K562 (cell line): ENCODE data around the gene TAF1D. TPM values are rescaled to one million over a fixed set of nuclear protein-coding genes. Genes with fewer than 3 reads are reported as not detected.

ENCODE experiments used
- ATAC-seq: fragments of 200-7000 bp; cut with Tn5 transposase; 3 replicates; pipeline ENCODE4 v1.9.1; 2020; ENCODE audit warnings: moderate library complexity
- BruUV-seq: library from RNA; stranded (reverse); fragments of 400-500 nt; replicated peaks from 2 replicates; lab custom pipeline; 2021; lab: Mats Ljungman, UMichigan
- CTCF ChIA-PET: fragments of 300-600 bp; formaldehyde crosslinking; extraction: SDS; loops from one replicate; lab custom pipeline; 2021; ENCODE audit warnings: low intra/inter-chr PET ratio; lab: Yijun Ruan, JAX
- POLR2A ChIA-PET: fragments of 300-600, 350-650 bp; sonication (Branson Sonifier 250); formaldehyde crosslinking; extraction: SDS; loops from one replicate; lab custom pipeline; 2021; ENCODE audit warnings: antibody characterized with exemption, inconsistent platforms; lab: Yijun Ruan, JAX
- DNase-seq, 4 experiments: peaks; one replicate each; pipeline versions ENCODE4 v3.0.0 to v3.0.0-alpha.2; 2011 to 2018; ENCODE audit warnings: low spot score in 3 of 4, mixed read lengths in 3 of 4; ENCODE audit errors: extremely low read depth in 1 of 4
- FAIRE-seq: peaks from 2 replicates; lab custom pipeline; 2011; peaks lifted over from hg19 to GRCh38; lab: Jason Lieb, UNC
- H2AFZ ChIP-seq: 2 replicates; pipeline ENCODE4 v1.6.0; 2011; ENCODE audit warnings: low read depth, low read length, control low read depth, inconsistent platforms
- H3K27ac ChIP-seq: fragments of 200-600 bp; 3 replicates; pipeline ENCODE4 v1.8.0; 2011; ENCODE audit warnings: low read depth, mild to moderate bottlenecking, control low read depth, inconsistent platforms, low read length, moderate library complexity, mixed read lengths; ENCODE audit errors: extremely low read depth
- H3K27me3 ChIP-seq, 2 experiments: fragments of 300-600 bp in 1 of 2; 2 replicates in 1 of 2; 3 replicates in 1 of 2; pipeline versions ENCODE4 v1.6.0 to v1.8.0; 2011; ENCODE audit warnings: inconsistent platforms in 2 of 2, low read length in 2 of 2, mild to moderate bottlenecking in 1 of 2, mixed read lengths in 1 of 2, moderate library complexity in 1 of 2; ENCODE audit not compliant: control insufficient read depth in 2 of 2, insufficient read depth in 2 of 2
- H3K36me3 ChIP-seq: fragments of 300-600 bp; 3 replicates; pipeline ENCODE4 v1.8.0; 2011; ENCODE audit warnings: mild to moderate bottlenecking, low read length, inconsistent platforms; ENCODE audit not compliant: control insufficient read depth, insufficient read depth
- H3K4me1 ChIP-seq, 2 experiments: fragments of 200-600 bp in 1 of 2; replicated peaks in 1 of 2; 2 replicates in 1 of 2; 3 replicates in 1 of 2; pipeline versions ENCODE4 v1.5.1 to v1.8.0; 2011; ENCODE audit warnings: inconsistent platforms in 2 of 2, low read length in 2 of 2, mild to moderate bottlenecking in 1 of 2, mixed read lengths in 1 of 2, moderate library complexity in 1 of 2; ENCODE audit not compliant: control insufficient read depth in 2 of 2, insufficient read depth in 2 of 2
- H3K4me2 ChIP-seq: 2 replicates; pipeline ENCODE4 v1.6.1; 2011; ENCODE audit warnings: low read length, control low read depth, inconsistent platforms, mixed read lengths; ENCODE audit not compliant: insufficient read depth
- H3K4me3 ChIP-seq: fragments of 200-600 bp; sonication (generic), shearing (Covaris generic); 2 replicates; pipeline ENCODE4 v1.5.1; 2016; ENCODE audit warnings: control low read depth, inconsistent platforms
- H3K79me2 ChIP-seq: fragments of 200-600 bp; 3 replicates; pipeline ENCODE4 v1.8.0; 2011; ENCODE audit warnings: low read length, inconsistent platforms; ENCODE audit not compliant: control insufficient read depth, insufficient read depth
- H3K9ac ChIP-seq, 2 experiments: 2 replicates each; pipeline versions ENCODE4 v1.6.0 to v1.6.1; 2011; ENCODE audit warnings: low read depth in 2 of 2, low read length in 2 of 2, control low read depth in 1 of 2, inconsistent platforms in 1 of 2, mild to moderate bottlenecking in 1 of 2, mixed read lengths in 1 of 2; ENCODE audit not compliant: insufficient read depth in 1 of 2
- H3K9me1 ChIP-seq: one replicate; pipeline ENCODE4 v1.6.0; 2011; ENCODE audit warnings: inconsistent platforms, mild to moderate bottlenecking, low read length, moderate library complexity; ENCODE audit not compliant: control insufficient read depth, insufficient read depth
- H3K9me3 ChIP-seq: replicated peaks from 2 replicates; pipeline ENCODE4 v1.5.1; 2011; ENCODE audit warnings: low read depth, low read length, inconsistent platforms; ENCODE audit not compliant: control insufficient read depth, insufficient read depth
- H4K20me1 ChIP-seq: replicated peaks from 2 replicates; pipeline ENCODE4 v1.6.1; 2011; ENCODE audit warnings: low read length, inconsistent platforms, mixed read lengths; ENCODE audit not compliant: control insufficient read depth, insufficient read depth
- ATF7 ChIP-seq: fragments of 450-650 bp; IDR thresholded peaks from 2 replicates; pipeline ENCODE4 v1.7.1; 2014; ENCODE audit warnings: mild to moderate bottlenecking, moderate library complexity
- CCNT2 ChIP-seq: IDR thresholded peaks from 2 replicates; pipeline ENCODE4 v1.6.1; 2011; ENCODE audit warnings: borderline replicate concordance, low read depth, mild to moderate bottlenecking, moderate library complexity, mixed read lengths, low read length; ENCODE audit not compliant: insufficient read length; ENCODE audit errors: extremely low read depth
- ELF2 ChIP-seq: fragments of 250-450 bp; sonication (Bioruptor Pico); IDR thresholded peaks from 2 replicates; pipeline ENCODE4 v1.5.0; 2021; ENCODE audit warnings: mild to moderate bottlenecking
- HDAC8 ChIP-seq: fragments of 450-650 bp; IDR thresholded peaks from 2 replicates; pipeline ENCODE4 v1.6.1; 2016; ENCODE audit warnings: mild to moderate bottlenecking, missing genetic modification characterization, moderate library complexity, missing compliant biosample characterization
- POLR2A ChIP-seq: fragments of 450-650 bp; conservative IDR thresholded peaks from 2 replicates; pipeline ENCODE4 v1.6.1; 2016
- RAD21 ChIP-seq, 2 experiments: fragments of 250-450 bp in 1 of 2; fragments of 450-650 bp in 1 of 2; sonication (Bioruptor Pico) in 1 of 2; formaldehyde crosslinking in 1 of 2; IDR thresholded peaks in 1 of 2; conservative IDR thresholded peaks in 1 of 2; 2 replicates each; pipeline versions ENCODE4 v1.4.0 to v1.8.0; 2020 to 2022; ENCODE audit warnings: mild to moderate bottlenecking in 2 of 2, moderate library complexity in 1 of 2
- RBM22 ChIP-seq: fragments of 200-400 bp; formaldehyde crosslinking; IDR thresholded peaks from 2 replicates; pipeline ENCODE4 v1.6.1; 2018; ENCODE audit warnings: low read length, low read depth; ENCODE audit not compliant: poor library complexity, severe bottlenecking
- SMARCA5 ChIP-seq: fragments of 450-650 bp; IDR thresholded peaks from 2 replicates; pipeline ENCODE4 v1.6.1; 2016
- TAL1 ChIP-seq: fragments of 450-650 bp; IDR thresholded peaks from 2 replicates; pipeline ENCODE4 v1.6.1; 2016; ENCODE audit warnings: mild to moderate bottlenecking
- U2AF2 ChIP-seq: fragments of 200-400 bp; formaldehyde crosslinking; optimal IDR thresholded peaks from 2 replicates; pipeline ENCODE3; 2017; ENCODE audit warnings: low read depth, mild to moderate bottlenecking, low read length
- ZNF282 ChIP-seq: sonication (generic); formaldehyde crosslinking; IDR thresholded peaks from 2 replicates; pipeline ENCODE4 v1.8.1; 2023; ENCODE audit warnings: missing genetic modification reagents
- ZNF644 ChIP-seq: fragments of 200-800 bp; sonication (Bioruptor generic); IDR thresholded peaks from 2 replicates; pipeline ENCODE4 v1.6.1; 2016; ENCODE audit warnings: low read depth, missing genetic modification characterization, missing compliant biosample characterization
- WGBS: fragments of 100-300 bp; shearing (Covaris generic); methylation state at CpG from one replicate; pipeline ENCODE4 v1.1.6; 2016; ENCODE audit warnings: low coverage, mixed read lengths; ENCODE audit not compliant: insufficient coverage; ENCODE audit errors: missing lambda C conversion rate; 5-methylcytosine and 5-hydroxymethylcytosine counted together
- in situ Hi-C: fragments of 300-500 bp; cut with MboI; formaldehyde crosslinking; loops from 4 replicates; pipeline ENCODE4 v1.15.0; 2018; ENCODE audit warnings: inconsistent platforms, mixed read lengths
- intact Hi-C: fragments of 100-400 bp; cut with micrococcal nuclease; formaldehyde crosslinking; loops from 2 replicates; pipeline ENCODE4 v1.14.2; 2022
- polyA plus RNA-seq, 8 experiments: library from polyadenylated mRNA; depleted of rRNA in 4 of 8; stranded (reverse) in 5 of 8; unstranded in 3 of 8; fragments of >200 nt; fragmentation: Nextera tagmentation in 2 of 8; fragmentation: Illumina TruSeq in 1 of 8; extraction: Ambion mirVana in 2 of 8; extraction: Trizol in 1 of 8; gene quantifications; 2 replicates each; pipeline versions ENCODE4 v1.2.1 to v1.2.3, GENCODE V29; 2011 to 2014; ENCODE audit warnings: inconsistent platforms in 1 of 8, missing spikeins in 1 of 8
- total RNA-seq, 7 experiments: library from RNA; depleted of rRNA in 6 of 7; stranded (reverse); fragments of >200 nt in 6 of 7; fragmentation: Illumina TruSeq in 2 of 7; extraction: Trizol in 2 of 7; gene quantifications; 2 replicates each; pipeline versions ENCODE4 v1.2.1 to v1.2.3, GENCODE V29; 2011 to 2021; ENCODE audit warnings: low replicate concordance in 1 of 7
- TF ChIP-seq, protein P1 (sequence below): fragments of 250-450 bp; sonication (Bioruptor Pico); IDR thresholded peaks from 2 replicates; pipeline ENCODE4 v1.5.0; 2021
- TF ChIP-seq, protein P2 (sequence below): sonication (generic); formaldehyde crosslinking; IDR thresholded peaks from 2 replicates; pipeline ENCODE4 v1.8.0; 2022; ENCODE audit warnings: missing genetic modification reagents, mild to moderate bottlenecking, borderline replicate concordance

TAF1D gene
- total and polyA plus RNA-seq, 9 of the 15 experiments (the other 6 are each of a cell fraction or from before 2014, with no cell fraction given), result 122 to 347 (median 250) TPM

DNA sequence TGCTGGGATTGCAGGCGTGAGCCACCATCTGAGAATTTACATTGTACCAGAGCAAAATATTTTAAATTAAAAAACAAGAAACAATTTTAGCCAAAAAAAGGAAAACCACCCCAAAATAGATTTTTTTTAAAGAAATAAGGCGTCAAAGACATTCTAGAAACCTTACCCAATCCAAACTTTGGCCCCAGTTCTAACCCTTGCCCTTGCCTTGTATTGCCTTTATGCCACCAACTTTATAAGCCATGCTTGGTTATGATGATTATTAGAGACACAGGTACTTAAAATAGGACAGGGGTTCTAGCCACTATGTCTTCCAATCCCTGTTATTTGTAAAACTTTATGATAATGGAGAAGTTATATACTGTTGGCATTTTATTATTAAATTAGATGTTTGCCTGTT is 11.9 kb upstream of the TAF1D start (continued):
- no peak for TF ChIP-seq RAD21 (CRISPR knock-in tag; conservative IDR thresholded peaks at IDR 0.05 in 1 of 2, IDR thresholded peaks at IDR 0.05 in 1 of 2)
- TF ChIP-seq HDAC8 (tag), result no peak
- TF ChIP-seq, protein P1, sequence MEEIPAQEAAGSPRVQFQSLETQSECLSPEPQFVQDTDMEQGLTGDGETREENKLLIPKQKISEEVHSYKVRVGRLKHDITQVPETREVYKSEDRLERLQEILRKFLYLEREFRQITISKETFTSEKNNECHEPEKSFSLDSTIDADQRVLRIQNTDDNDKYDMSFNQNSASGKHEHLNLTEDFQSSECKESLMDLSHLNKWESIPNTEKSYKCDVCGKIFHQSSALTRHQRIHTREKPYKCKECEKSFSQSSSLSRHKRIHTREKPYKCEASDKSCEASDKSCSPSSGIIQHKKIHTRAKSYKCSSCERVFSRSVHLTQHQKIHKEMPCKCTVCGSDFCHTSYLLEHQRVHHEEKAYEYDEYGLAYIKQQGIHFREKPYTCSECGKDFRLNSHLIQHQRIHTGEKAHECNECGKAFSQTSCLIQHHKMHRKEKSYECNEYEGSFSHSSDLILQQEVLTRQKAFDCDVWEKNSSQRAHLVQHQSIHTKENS (CRISPR knock-in tag), result no peak
- no peak for TF ChIP-seq TAL1
- TF ChIP-seq ATF7, result no peak
- no peak for TF ChIP-seq ZNF282 (CRISPR knock-in tag)
- TF ChIP-seq U2AF2, result no peak
- TF ChIP-seq, all 486 proteins: peak for 0

DNA sequence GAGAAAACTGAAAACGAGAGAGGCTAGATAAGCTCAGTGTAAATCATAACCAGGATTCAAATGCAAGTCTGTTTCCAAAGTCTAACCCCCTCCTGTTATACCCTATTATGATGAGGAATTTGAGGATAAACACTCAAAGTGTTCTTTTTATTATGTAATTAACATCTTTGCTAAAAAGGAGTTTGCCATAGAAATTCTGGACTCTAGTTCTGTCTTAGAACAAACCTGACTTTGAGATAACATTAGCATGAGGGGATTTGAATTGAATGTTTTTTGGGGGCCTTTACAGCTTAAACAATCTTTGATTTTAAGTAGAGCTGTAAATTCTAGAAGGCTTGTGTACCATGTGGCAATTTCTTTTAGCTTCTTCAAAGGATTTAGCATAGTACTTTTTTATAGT is 9.7 kb upstream of the TAF1D start:
- whole genome bisulfite sequencing, result 21% methylated on average over 1 of the region's 1 CpG
- Histone ChIP-seq H3K79me2 (no peaks in the 10 kb centered on the region), H3K9me1 (no peaks in the 10 kb centered on the region), H3K27ac (no peak overlapping the region), H3K9me3 (no peaks in the 10 kb centered on the region), H3K4me2 (no peak overlapping the region), H3K4me3 (no peak overlapping the region), H3K36me3 (peaks cover 12% of the 10 kb centered on the region; the same call in 2 of the 3 replicates), H3K9ac (no peak overlapping the region), H3K4me1 (no peaks in the 10 kb centered on the region), H4K20me1 (no peaks in the 10 kb centered on the region), H3K27me3 (no peaks in the 10 kb centered on the region), H2AFZ (no peak overlapping the region)
- BruUV-seq, result no TSS peak
- CTCF ChIA-PET, result no interaction called here
- ATAC-seq (no peak), FAIRE-seq (no peak), DNase-seq (no peak)
- intact Hi-C loops (no loop called here), in situ Hi-C loops (no loop called here)
- POLR2A ChIA-PET, result interaction anchor here (1.1 to 2.5 kb wide), 2 partner anchors 9 to 11 kb away, joined by 3 to 9 read pairs; partner anchors contain the start of genes C11orf54 and TAF1D
- TF ChIP-seq ELF2 (CRISPR knock-in tag), result no peak
- no peak for TF ChIP-seq CCNT2
- TF ChIP-seq POLR2A, result no peak
- no peak for TF ChIP-seq ZNF644 (tag)
- TF ChIP-seq SMARCA5, result no peak
- no peak for TF ChIP-seq RBM22
- TF ChIP-seq, protein P2, sequence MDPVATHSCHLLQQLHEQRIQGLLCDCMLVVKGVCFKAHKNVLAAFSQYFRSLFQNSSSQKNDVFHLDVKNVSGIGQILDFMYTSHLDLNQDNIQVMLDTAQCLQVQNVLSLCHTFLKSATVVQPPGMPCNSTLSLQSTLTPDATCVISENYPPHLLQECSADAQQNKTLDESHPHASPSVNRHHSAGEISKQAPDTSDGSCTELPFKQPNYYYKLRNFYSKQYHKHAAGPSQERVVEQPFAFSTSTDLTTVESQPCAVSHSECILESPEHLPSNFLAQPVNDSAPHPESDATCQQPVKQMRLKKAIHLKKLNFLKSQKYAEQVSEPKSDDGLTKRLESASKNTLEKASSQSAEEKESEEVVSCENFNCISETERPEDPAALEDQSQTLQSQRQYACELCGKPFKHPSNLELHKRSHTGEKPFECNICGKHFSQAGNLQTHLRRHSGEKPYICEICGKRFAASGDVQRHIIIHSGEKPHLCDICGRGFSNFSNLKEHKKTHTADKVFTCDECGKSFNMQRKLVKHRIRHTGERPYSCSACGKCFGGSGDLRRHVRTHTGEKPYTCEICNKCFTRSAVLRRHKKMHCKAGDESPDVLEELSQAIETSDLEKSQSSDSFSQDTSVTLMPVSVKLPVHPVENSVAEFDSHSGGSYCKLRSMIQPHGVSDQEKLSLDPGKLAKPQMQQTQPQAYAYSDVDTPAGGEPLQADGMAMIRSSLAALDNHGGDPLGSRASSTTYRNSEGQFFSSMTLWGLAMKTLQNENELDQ, result no peak
